Activated T-cell treated with anti-CD3 and anti-CD28 coated beads, Interleukin-2, amount 50 U/mL, for 24 hours (primary cell): Measurements from ENCODE around the gene ANKRD23.
A peak's percentile ranks its signal among the peaks of the same experiment; 100 is the strongest.
"Not testable (repeated sequence)": the region's sequence is repeated elsewhere in the genome, so short reads cannot be mapped to it uniquely, and the experiment has no call there.

Experiments used
- DNase-seq: peaks from one replicate; pipeline ENCODE4 v3.0.0-alpha.2; 2020
- H3K27ac Mint-ChIP-seq: 2 replicates; pipeline ENCODE4 v1.8.0; 2020; ENCODE audit warnings: mild to moderate bottlenecking, mixed read lengths
- H3K27me3 Mint-ChIP-seq: 2 replicates; pipeline ENCODE4 v1.8.0; 2020; ENCODE audit warnings: mixed read lengths
- H3K36me3 Mint-ChIP-seq: 2 replicates; pipeline ENCODE4 v1.8.0; 2020; ENCODE audit warnings: low read depth, mixed read lengths
- H3K4me1 Mint-ChIP-seq: 2 replicates; pipeline ENCODE4 v1.8.0; 2020; ENCODE audit warnings: low read depth, mixed read lengths
- H3K4me3 Mint-ChIP-seq: 2 replicates; pipeline ENCODE4 v1.8.0; 2020; ENCODE audit warnings: mild to moderate bottlenecking, moderate library complexity, mixed read lengths
- H3K9me3 Mint-ChIP-seq: 2 replicates; pipeline ENCODE4 v1.8.0; 2020; ENCODE audit warnings: mixed read lengths

The ANKRD23 gene

DNA sequence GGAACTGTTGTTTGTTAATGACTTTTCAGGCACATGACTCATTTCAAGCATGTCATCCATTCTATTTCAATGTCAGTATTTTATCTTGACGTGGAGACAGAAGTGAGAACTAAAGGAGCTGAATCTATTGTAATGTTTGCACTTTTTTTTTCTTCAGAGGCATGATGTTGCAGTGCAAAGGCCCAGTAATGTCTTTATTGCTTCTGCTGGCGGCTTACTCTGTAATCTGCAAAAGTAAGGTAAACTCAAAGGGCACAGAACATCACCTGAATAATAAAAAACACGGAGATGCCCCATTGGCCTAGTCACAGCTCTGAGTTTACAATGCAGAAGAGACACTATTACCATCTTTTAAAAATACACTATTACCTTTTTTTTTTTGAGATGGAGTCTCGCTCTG is 30.2 kb downstream of the ANKRD23 start:
- Mint-ChIP-seq H3K27me3 (no peaks in the 10 kb centered on the region), H3K9me3 (no peaks in the 10 kb centered on the region), H3K27ac (no peak overlapping the region), H3K36me3 (peaks cover 26% of the 10 kb centered on the region), H3K4me3 (no peak overlapping the region), H3K4me1 (peaks cover 35% of the 10 kb centered on the region)
- no peak for DNase-seq

DNA sequence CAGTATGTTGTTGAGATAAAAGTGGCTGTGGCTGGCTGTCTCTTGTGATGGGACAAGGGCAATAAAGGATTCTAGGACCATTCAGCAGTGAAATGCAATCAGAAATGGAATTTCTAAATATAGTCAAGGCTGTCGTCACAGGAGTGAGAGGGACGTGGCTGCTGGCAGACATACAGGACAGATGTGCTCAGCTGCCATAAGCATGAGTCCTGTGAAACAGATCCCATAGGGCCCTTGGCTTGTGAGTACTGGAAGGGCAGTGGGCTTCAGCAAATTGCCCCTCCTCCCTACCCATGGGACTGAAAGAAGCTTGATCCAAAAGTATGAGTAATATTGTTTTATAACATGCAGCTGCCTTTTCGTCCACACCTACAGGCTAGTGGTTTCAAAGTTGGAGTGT is 31.9 kb downstream of the ANKRD23 start:
- H3K27ac Mint-ChIP-seq = no peak overlapping the region
- peaks cover 30% of the 10 kb centered on the region for H3K4me1 Mint-ChIP-seq
- no peak overlapping the region for H3K4me3 Mint-ChIP-seq
- H3K9me3 Mint-ChIP-seq = no peaks in the 10 kb centered on the region
- DNase-seq = no peak
- peaks cover 14% of the 10 kb centered on the region for H3K36me3 Mint-ChIP-seq
- H3K27me3 Mint-ChIP-seq = no peaks in the 10 kb centered on the region

DNA sequence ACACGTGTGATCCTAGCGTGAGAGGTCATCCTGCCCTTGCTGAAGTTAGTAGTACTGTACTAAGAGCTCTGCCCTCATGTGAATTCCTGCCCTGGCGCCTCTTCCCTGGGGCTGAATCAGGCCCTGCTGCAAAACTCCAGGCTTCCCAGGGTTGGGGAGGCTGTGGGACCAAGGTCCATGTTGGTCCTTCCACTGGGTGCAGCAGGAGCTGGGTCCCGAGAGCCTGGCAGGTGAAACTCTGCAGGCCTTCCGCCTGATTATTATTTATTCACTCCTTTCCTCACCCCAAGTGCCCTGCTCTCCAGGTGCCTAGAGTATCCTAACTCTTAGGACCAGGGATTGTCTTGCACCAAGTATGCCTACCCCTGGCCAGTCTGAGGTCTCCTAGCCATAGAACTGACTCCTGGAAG is 33.0 kb downstream of the ANKRD23 start:
- no peak overlapping the region for H3K4me3 Mint-ChIP-seq
- H3K9me3 Mint-ChIP-seq = no peaks in the 10 kb centered on the region
- H3K36me3 Mint-ChIP-seq = peaks cover 14% of the 10 kb centered on the region
- H3K27me3 Mint-ChIP-seq = no peaks in the 10 kb centered on the region
- no peak for DNase-seq
- peaks cover 39% of the 10 kb centered on the region for H3K4me1 Mint-ChIP-seq
- no peak overlapping the region for H3K27ac Mint-ChIP-seq

DNA sequence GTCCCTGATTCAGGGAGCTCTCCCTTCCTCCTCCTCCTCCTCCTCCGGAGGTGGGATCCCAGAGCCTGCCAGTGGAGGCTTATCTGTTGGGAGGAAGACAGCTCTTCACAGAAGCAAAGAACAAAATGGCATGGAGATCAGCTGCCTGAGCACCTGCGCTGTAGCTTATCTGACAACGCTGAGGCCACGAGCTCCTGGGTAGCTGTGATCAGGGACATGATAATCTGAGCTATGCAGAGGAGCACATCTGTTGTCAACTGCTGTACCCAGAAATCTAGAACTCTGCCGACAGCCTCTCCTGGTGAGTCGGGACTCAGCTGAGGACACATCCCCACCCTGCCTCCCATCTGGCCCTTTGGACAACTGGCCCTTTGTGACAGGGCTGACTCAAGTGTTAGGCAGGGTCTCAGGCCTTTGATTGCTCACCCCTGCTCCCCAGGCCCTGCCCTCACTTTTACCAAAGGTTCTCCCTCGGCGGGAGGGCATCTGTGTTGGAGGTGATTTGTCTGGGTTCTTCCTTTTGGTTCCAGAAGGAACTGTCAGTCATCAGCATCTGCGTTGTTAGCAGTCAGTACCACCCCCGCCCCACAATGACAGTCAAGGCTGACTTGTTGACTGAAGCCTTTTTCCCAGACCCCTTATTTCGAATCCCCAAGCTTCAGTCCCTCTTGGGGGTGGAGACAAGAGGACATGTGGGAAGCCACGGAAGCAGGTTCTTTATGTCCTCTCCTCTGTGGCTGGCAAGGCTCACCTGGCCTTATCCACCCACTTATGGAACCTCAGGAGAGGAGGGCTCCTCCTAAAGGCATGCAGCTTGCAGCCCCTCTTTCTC is 33.7 kb downstream of the ANKRD23 start:
- peaks cover 36% of the 10 kb centered on the region for H3K4me1 Mint-ChIP-seq
- H3K9me3 Mint-ChIP-seq = no peaks in the 10 kb centered on the region
- H3K36me3 Mint-ChIP-seq = peaks cover 10% of the 10 kb centered on the region
- no peaks in the 10 kb centered on the region for H3K27me3 Mint-ChIP-seq
- no peak for DNase-seq
- peak overlapping the region; percentile 66 for H3K27ac Mint-ChIP-seq
- H3K4me3 Mint-ChIP-seq = no peak overlapping the region

DNA sequence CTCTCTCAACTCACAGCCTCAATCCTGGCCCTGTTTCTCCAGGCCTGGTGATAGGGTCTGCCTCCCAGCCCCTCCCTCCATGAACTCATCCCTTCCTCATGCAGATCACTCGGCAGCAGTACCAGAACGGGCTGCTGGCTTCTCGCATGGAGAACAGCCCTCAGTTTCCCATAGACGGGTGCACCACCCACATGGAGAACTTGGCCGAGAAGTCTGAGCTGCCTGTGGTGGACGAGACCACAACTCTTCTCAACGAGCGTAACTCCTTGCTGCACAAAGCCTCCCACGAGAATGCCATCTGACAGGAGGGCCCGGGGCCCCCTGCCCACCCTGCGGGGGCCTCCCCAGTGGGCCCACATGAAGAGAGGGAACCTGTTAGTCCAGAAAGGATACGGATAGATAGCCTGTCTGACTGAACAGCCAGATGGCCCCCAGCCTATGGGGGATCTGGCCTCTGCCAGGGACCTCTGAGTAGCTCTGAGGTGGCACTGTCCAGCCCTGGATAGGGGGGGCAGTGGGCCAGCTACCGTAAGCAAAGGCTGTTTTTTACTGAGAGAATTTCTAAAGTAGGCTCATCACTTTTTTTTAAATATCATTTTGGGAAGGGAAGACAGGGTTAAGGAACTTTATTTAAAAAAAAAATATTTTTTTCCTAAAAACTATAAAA is 34.5 kb downstream of the ANKRD23 start:
- H3K27ac Mint-ChIP-seq = no peak overlapping the region
- H3K9me3 Mint-ChIP-seq = no peaks in the 10 kb centered on the region
- H3K4me3 Mint-ChIP-seq = no peak overlapping the region
- H3K4me1 Mint-ChIP-seq = peaks cover 34% of the 10 kb centered on the region
- H3K27me3 Mint-ChIP-seq = no peaks in the 10 kb centered on the region
- no peak for DNase-seq
- peaks cover 10% of the 10 kb centered on the region for H3K36me3 Mint-ChIP-seq

DNA sequence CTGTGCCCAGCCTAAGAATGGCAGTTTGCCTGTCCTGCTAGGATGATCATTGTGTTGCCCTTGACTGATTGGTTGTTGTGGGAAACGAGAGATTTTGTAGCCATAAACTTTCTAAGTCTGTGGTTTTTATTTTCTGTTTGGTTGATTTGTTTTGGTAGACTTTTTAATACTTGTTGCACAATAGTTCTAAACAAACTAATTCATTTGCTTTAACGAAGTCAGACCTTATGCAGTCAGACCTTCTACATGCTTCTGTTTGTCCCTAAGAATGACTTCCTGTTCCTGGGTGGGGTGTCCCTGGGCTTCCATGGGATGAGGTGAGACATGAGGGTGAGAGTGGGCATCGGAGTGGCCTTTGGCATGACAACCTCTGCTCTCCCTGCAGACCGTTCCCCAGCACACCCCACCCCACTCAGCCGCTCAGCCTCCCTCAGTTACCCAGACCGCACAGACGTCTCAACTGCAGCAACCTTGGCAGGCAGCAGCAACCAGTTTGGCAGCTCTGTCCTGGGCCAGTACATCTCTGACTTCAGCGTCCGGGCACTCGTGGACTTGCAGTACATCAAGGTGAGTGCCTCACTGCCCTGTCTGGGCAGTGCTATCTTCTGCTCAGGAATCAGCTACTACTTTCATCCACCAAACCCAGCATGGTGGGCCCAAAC is 35.5 kb downstream of the ANKRD23 start:
- H3K27me3 Mint-ChIP-seq = no peaks in the 10 kb centered on the region
- no peaks in the 10 kb centered on the region for H3K9me3 Mint-ChIP-seq
- H3K27ac Mint-ChIP-seq = peak overlapping the region; percentile 44
- H3K4me3 Mint-ChIP-seq = no peak overlapping the region
- H3K4me1 Mint-ChIP-seq = peaks cover 30% of the 10 kb centered on the region
- no peak for DNase-seq
- H3K36me3 Mint-ChIP-seq = peaks cover 10% of the 10 kb centered on the region

DNA sequence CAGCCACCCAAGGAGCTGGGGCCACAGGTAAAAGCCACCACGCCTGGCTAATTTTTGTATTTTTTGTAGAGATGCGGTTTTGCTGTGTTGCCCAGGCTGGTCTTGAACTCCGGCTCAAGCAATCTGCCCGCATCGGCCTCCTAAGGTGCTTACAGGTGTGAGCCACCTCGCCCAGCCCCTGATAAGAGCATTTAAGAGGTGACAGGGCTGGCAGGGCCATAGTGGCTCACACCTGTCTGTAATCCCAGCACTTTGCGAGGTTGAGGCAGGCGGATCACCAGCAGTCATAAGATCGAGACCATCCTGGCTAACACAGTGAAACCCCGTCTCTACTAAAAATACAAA is 36.7 kb downstream of the ANKRD23 start:
- DNase-seq = no peak
- H3K4me1 Mint-ChIP-seq = peaks cover 21% of the 10 kb centered on the region
- no peaks in the 10 kb centered on the region for H3K27me3 Mint-ChIP-seq
- H3K36me3 Mint-ChIP-seq = peaks cover 10% of the 10 kb centered on the region
- H3K4me3 Mint-ChIP-seq = peak overlapping the region; percentile 33
- no peaks in the 10 kb centered on the region for H3K9me3 Mint-ChIP-seq
- peak overlapping the region; percentile 85 for H3K27ac Mint-ChIP-seq

DNA sequence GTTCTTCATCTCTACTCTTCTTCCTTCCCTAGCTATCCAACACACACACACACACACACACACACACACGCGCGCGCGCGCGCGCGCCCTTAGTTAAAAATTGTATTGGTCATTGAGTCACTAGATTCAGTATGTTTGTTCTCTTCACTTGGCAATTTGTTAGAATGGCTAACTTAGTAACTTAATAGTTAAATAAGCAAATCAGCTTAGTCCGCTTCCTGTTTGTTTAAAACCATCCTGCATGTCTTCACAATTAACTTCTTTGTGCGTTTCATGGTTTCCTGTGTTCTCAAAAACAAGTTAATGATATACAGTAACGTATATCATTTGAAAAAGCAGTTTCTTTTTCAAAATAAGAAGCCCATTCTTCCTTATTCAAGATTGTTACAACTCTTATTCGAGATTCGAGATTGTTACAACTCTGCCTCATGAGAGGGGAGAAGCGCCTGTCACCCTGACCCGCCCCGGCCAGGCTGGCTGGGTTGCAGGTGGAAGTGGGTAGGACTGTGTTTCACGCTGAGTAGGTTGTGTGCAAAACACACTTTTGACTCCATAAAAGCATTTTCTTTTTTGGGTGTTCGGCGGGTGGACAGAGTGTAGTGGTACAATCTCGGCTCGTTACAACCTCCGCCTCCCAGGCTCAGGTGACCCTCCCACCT is 37.2 kb downstream of the ANKRD23 start:
- Mint-ChIP-seq H3K27me3 (no peaks in the 10 kb centered on the region), H3K36me3 (peaks cover 10% of the 10 kb centered on the region), H3K4me1 (peaks cover 21% of the 10 kb centered on the region), H3K27ac (peak overlapping the region; percentile 85), H3K4me3 (peak overlapping the region; percentile 33), H3K9me3 (no peaks in the 10 kb centered on the region)
- DNase-seq = peak; percentile 47

DNA sequence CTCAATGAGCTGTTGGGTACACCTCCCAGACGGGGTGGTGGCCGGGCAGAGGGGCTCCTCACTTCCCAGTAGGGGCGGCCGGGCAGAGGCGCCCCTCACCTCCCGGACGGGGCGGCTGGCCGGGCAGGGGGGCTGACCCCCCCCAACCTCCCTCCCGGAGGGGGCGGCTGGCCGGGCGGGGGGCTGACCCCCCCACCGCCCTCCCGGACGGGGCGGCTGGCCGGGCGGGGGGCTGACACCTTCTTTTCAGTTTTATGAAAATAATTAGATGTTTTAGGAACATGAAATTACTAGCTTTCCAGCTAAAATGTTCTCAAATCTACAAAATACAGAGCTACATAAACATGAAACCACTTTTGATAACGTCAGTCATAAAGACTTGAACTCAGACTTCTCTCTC is 37.9 kb downstream of the ANKRD23 start:
- H3K27me3 Mint-ChIP-seq, DNase-seq, H3K4me3 Mint-ChIP-seq, H3K9me3 Mint-ChIP-seq, H3K27ac Mint-ChIP-seq: not testable (repeated sequence)
- Mint-ChIP-seq H3K4me1 (peaks cover 21% of the 10 kb centered on the region), H3K36me3 (peaks cover 10% of the 10 kb centered on the region)

DNA sequence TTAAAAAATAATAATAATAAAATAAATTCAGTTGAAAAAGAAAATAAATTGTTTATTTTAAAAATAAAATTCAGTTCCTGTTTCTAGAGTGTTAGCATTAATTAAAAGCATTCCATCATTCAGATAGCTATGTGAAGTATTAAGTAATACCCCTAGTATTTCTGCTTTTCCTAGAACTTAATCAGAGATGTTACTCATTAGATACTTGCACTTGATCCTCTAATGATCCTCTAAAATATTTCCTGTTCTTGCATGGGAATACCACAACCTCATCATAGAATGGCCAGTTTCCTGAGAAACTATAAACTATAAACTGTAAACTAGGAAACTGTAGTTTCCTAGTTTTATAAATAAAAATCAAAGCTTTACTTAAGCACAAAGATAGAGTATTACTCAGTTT is 38.8 kb downstream of the ANKRD23 start:
- no peaks in the 10 kb centered on the region for H3K9me3 Mint-ChIP-seq
- peaks cover 20% of the 10 kb centered on the region for H3K4me1 Mint-ChIP-seq
- H3K36me3 Mint-ChIP-seq = peaks cover 7% of the 10 kb centered on the region
- no peaks in the 10 kb centered on the region for H3K27me3 Mint-ChIP-seq
- H3K4me3 Mint-ChIP-seq = no peak overlapping the region
- no peak for DNase-seq
- H3K27ac Mint-ChIP-seq = no peak overlapping the region

DNA sequence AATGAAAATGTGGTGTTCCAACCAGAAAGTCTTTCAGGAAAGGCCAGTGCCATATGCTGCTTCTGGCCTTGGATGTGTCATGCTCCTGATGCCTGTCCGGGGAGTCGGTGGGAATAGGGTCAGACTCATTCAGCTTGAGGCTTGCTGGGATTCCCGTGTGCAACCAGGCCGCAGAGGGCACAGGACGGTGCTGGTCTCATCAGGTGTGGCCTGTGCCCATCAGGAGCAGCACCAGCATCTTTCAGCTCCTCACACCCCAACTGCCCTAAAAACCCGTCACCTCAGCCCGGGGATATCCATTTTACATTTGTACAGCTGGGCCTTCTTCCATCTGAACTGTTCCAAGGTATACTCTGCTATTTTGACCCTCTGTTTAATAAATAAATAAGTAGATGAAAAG is 41.1 kb downstream of the ANKRD23 start:
- Mint-ChIP-seq H3K9me3 (no peaks in the 10 kb centered on the region), H3K36me3 (peaks cover 15% of the 10 kb centered on the region), H3K4me1 (peaks cover 14% of the 10 kb centered on the region), H3K4me3 (no peak overlapping the region), H3K27ac (no peak overlapping the region), H3K27me3 (no peaks in the 10 kb centered on the region)
- no peak for DNase-seq

DNA sequence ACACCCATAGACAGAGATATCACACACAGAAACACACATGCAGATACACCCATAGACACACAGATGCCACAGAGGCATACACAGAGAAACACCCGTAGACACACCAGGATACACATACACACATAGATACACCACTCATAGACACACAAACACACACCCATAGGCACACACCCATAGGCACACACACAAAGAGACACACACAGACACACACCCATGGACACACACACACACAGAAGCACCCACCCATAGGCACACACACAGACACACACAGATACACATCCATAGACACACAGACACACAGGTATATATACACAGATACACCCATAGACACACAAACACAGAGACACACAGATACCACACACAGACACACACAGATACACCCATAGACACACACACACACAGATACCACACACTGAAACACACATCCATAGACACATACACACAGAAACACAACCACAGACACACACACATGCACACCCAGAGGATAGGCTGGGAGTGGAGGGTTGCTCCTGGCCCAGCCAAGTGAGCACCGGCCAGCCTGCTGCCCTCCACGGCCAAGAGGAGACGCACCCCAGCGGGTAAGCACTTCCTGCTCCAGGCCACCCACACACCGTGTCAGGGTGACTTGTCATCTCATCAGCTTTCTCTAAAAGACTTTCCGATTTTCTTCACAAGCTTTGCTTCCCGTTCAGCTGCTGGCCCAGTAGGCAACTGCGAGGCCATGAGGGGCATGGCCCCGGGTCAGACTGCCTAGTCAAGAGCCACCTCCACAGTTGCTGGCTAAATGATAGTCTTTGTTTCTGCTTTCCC is 41.8 kb downstream of the ANKRD23 start:
- peaks cover 22% of the 10 kb centered on the region for H3K36me3 Mint-ChIP-seq
- no peak overlapping the region for H3K27ac Mint-ChIP-seq
- no peaks in the 10 kb centered on the region for H3K27me3 Mint-ChIP-seq
- DNase-seq = peak; percentile 71
- no peaks in the 10 kb centered on the region for H3K9me3 Mint-ChIP-seq
- peaks cover 12% of the 10 kb centered on the region for H3K4me1 Mint-ChIP-seq
- no peak overlapping the region for H3K4me3 Mint-ChIP-seq

DNA sequence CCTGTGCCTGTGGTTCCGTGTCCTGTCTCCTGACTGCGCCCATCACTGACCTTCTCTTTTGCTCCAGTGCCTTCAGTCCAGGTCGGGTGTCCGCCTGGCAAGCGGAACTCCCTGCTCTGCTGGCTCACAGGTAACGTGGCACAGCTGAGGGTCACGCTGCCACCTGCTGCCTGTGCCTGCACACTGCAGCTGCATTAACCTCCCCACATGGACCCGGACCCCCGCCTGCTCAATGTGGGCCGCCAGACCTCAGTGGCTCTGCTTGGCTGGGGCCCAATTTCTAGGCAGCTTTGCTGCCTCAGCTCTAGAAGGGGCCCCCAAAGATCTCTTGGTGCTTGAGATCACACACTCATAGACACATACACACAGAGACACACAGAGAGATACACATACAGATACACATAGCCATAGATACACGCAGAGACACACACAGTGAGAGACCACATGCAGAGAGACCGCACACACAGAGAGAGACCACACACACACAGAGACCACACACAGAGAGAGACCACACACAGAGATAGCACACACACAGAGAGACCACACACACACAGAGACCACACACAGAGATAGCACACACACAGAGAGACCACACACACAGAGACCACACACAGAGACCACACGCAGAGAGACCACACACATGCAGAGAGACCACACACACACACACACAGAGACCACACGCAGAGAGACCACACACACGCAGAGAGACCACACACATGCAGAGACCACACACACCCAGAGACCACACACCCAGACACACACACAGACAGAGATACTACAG is 42.6 kb downstream of the ANKRD23 start:
- Mint-ChIP-seq H3K4me3 (no peak overlapping the region), H3K4me1 (peaks cover 4% of the 10 kb centered on the region), H3K27me3 (no peaks in the 10 kb centered on the region), H3K36me3 (peaks cover 22% of the 10 kb centered on the region), H3K27ac (no peak overlapping the region), H3K9me3 (no peaks in the 10 kb centered on the region)
- peak; percentile 86 for DNase-seq
